Right kidney (tissue), 1 donor: ENCODE measurements around the gene IST1.

ENCODE experiments used
- DNase-seq: peaks from one replicate; pipeline ENCODE4 v3.0.0-alpha.2; 2016

Gene IST1

GRCh38 chr16:71916397-71916920 lies 21.1 kb downstream of the IST1 start:
- DNase-seq: no peak

- DNase-seq: no peak
Observed at GRCh38 chr16:71917900-71918299, 22.6 kb downstream of the IST1 start.

GRCh38 chr16:71919035-71919434 lies 23.7 kb downstream of the IST1 start:
- no peak for DNase-seq

GRCh38 chr16:71920658-71921057 lies 25.3 kb downstream of the IST1 start:
- no peak for DNase-seq

GRCh38 chr16:71923941-71924690 lies 28.8 kb downstream of the IST1 start:
- DNase-seq: no peak

GRCh38 chr16:71924710-71925109 lies 29.4 kb downstream of the IST1 start:
- DNase-seq: no peak

- DNase-seq: no peak
Observed at GRCh38 chr16:71927383-71927782, 32.1 kb downstream of the IST1 start.

GRCh38 chr16:71927787-71928186 lies 32.5 kb downstream of the IST1 start:
- no peak for DNase-seq

- DNase-seq: no peak
Observed at GRCh38 chr16:71929048-71929447, 33.7 kb downstream of the IST1 start.

- no peak for DNase-seq
Observed at GRCh38 chr16:71930013-71930563, 34.8 kb downstream of the IST1 start.

GRCh38 chr16:71931001-71931400 lies 35.7 kb downstream of the IST1 start:
- no peak for DNase-seq

- DNase-seq: no peak
Observed at GRCh38 chr16:71931599-71931998, 36.3 kb downstream of the IST1 start.

GRCh38 chr16:71933017-71933416 lies 37.7 kb downstream of the IST1 start:
- DNase-seq: no peak

GRCh38 chr16:71933913-71934695 lies 38.8 kb downstream of the IST1 start:
- DNase-seq: no peak

- DNase-seq: no peak
Observed at GRCh38 chr16:71937868-71938510, 42.7 kb downstream of the IST1 start.

- DNase-seq: no peak
Observed at GRCh38 chr16:71943887-71944286, 48.6 kb downstream of the IST1 start.

GRCh38 chr16:71945616-71946015 lies 50.3 kb downstream of the IST1 start:
- no peak for DNase-seq

GRCh38 chr16:71952825-71953224 lies 57.5 kb downstream of the IST1 start:
- no peak for DNase-seq

GRCh38 chr16:71954180-71954579 lies 58.8 kb downstream of the IST1 start:
- DNase-seq: no peak

- DNase-seq: no peak
Observed at GRCh38 chr16:71954699-71955195, 59.4 kb downstream of the IST1 start.

GRCh38 chr16:71956486-71956885 lies 61.2 kb downstream of the IST1 start:
- no peak for DNase-seq
